IPS-20b (cell line): ENCODE results near the gene KCNQ1.

Source experiments
- H3K27ac ChIP-seq: one replicate; pipeline ENCODE4 v1.5.1; 2013; ENCODE audit warnings: low read length
- H3K27me3 ChIP-seq: 2 replicates; pipeline ENCODE4 v1.6.1; 2013; ENCODE audit warnings: mild to moderate bottlenecking, low read length, inconsistent platforms; ENCODE audit not compliant: insufficient read depth
- H3K36me3 ChIP-seq: 2 replicates; pipeline ENCODE4 v1.6.1; 2013; ENCODE audit warnings: low read depth, mild to moderate bottlenecking, inconsistent platforms, low read length, moderate library complexity; ENCODE audit not compliant: insufficient read depth
- H3K4me1 ChIP-seq: 2 replicates; pipeline ENCODE4 v1.6.1; 2013; ENCODE audit warnings: mild to moderate bottlenecking, control low read depth, inconsistent platforms, low read length, moderate library complexity; ENCODE audit not compliant: insufficient read depth
- H3K4me3 ChIP-seq: 2 replicates; pipeline ENCODE4 v1.5.1; 2013; ENCODE audit warnings: mild to moderate bottlenecking, low read length, inconsistent platforms
- H3K9ac ChIP-seq: 2 replicates; pipeline ENCODE4 v1.6.1; 2013; ENCODE audit warnings: low read depth, mild to moderate bottlenecking, inconsistent platforms, low read length, moderate library complexity
- H3K9me3 ChIP-seq: 2 replicates; pipeline ENCODE4 v1.6.1; 2013; ENCODE audit warnings: mild to moderate bottlenecking, low read depth, low read length, inconsistent platforms; ENCODE audit not compliant: insufficient read depth

KCNQ1 gene

DNA sequence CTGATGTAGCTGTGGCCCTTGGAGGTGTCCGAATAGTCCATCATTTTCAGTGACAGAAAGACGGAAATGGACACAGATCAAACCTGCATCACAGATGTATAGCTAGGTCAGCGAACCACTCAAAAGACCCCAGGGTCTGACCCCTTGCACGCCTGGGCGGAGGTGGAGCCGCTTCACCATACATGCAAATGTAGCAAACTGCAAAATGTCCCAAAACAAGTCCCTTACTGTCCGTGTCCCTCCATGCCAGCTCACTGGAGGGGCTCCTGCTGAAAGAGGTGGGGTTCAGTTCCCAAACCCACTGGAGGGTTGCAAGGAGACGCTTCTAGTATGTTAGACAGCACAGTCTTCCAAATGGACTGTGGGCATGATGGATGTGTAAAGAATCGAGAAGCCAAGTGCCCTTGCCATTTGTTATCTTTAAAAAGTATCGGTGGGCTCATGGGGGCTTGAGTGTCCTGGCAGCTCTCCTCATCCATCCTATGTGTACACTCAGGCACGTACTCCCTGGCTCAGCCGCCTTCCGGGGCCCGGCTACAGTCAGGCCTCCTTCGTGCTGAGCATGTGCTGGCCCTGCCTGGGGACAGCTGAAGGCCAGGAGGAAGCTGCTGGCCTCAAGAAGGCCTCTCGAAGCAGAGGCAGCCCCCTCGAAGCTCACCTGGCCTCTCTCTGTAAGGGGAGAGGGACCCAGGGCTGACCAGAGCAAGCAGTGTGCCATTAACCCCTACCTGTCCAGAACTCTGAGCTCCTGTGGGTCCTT is 275.2 kb downstream of the KCNQ1 start:
- no peaks in the 10 kb centered on the region for H3K9me3 ChIP-seq
- H3K36me3 ChIP-seq = no peaks in the 10 kb centered on the region
- H3K4me3 ChIP-seq = no peak overlapping the region
- no peak overlapping the region for H3K27ac ChIP-seq
- H3K9ac ChIP-seq = no peak overlapping the region
- H3K4me1 ChIP-seq = peaks cover 30% of the 10 kb centered on the region
- H3K27me3 ChIP-seq = peaks cover 100% of the 10 kb centered on the region

DNA sequence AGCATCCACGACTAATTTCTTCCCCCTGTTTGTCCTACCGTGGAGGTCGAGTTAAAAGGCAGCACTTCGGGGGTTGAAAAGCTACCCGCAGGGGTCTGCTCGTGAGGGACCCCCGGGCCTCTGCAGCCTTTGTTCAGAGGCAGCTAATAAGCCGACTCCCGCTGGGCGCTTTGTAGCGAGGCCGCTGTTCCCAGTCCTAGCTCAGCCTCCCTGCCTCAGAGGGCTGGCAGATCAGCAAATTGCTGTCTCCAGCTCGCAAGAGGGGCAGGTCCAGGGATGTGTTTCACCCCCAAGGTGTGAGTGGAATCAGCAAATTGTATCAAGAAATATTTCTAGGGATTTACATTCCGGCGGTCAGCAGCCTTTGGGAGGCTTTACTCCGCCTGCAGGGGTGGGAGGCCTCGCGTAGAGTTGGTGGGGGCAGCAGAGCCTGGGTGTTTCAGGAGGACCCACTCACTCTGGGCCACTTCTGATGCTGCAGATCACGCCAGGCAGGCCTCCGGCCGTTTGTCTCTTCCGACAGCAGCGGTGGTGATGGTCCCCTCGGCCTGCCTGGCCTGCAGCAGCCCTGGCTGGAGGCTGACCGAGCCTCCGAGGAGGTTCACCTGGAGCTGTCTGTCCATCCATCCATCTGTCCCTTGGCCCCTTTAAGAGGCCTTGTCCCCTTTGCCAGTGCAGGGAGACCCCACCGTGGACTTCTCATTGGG is 276.6 kb downstream of the KCNQ1 start:
- no peaks in the 10 kb centered on the region for H3K36me3 ChIP-seq
- H3K4me3 ChIP-seq = peak overlapping the region; percentile 32; the same call in 1 of the 2 replicates
- H3K27me3 ChIP-seq = peaks cover 99% of the 10 kb centered on the region
- no peak overlapping the region for H3K9ac ChIP-seq
- peaks cover 30% of the 10 kb centered on the region for H3K4me1 ChIP-seq
- no peak overlapping the region for H3K27ac ChIP-seq
- H3K9me3 ChIP-seq = no peaks in the 10 kb centered on the region

DNA sequence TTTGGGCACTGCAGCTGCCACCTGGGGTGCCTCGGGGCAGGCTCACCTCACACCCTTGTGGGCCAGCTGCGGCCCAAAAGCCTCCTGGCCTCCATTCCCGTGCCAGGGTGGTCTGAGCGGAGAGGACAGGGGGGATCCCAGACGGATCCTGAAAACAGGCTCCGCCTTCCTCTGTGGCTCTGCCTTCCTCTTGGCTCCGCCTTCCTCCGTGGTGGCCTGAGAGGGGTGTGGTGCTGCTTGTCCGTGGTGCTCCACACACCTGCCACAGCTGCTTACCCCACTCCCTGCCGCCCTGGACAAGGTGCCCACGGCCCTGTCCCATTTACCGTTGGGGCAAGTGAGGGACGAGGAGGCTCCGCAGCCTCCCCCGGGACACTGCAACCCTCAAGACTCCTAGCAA is 278.1 kb downstream of the KCNQ1 start:
- no peak overlapping the region for H3K27ac ChIP-seq
- no peak overlapping the region for H3K9ac ChIP-seq
- no peaks in the 10 kb centered on the region for H3K9me3 ChIP-seq
- peaks cover 99% of the 10 kb centered on the region for H3K27me3 ChIP-seq
- no peak overlapping the region for H3K4me3 ChIP-seq
- no peaks in the 10 kb centered on the region for H3K36me3 ChIP-seq
- peaks cover 28% of the 10 kb centered on the region for H3K4me1 ChIP-seq

DNA sequence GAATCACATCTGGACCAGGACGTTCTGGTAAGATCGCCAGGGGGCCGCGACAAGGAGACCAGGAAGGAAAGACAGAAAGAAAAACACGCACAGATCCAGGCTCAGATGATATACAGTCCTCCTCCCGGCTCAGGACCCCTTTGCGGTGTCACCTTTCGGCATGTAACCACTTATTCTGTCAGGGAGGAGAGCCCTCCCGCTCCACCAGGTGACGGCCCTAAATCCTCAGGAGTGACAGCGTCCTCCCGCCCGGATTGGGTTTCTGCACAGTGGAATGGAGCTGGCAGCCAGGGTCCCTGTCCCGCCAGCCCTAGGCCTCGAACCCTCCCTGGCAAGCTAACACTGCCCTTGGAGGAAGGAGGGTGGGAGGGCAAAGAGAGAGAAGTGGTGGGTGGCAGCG is 279.3 kb downstream of the KCNQ1 start:
- H3K27ac ChIP-seq = no peak overlapping the region
- H3K9me3 ChIP-seq = no peaks in the 10 kb centered on the region
- no peaks in the 10 kb centered on the region for H3K36me3 ChIP-seq
- no peak overlapping the region for H3K9ac ChIP-seq
- H3K27me3 ChIP-seq = peaks cover 99% of the 10 kb centered on the region
- peaks cover 18% of the 10 kb centered on the region for H3K4me1 ChIP-seq
- no peak overlapping the region for H3K4me3 ChIP-seq

DNA sequence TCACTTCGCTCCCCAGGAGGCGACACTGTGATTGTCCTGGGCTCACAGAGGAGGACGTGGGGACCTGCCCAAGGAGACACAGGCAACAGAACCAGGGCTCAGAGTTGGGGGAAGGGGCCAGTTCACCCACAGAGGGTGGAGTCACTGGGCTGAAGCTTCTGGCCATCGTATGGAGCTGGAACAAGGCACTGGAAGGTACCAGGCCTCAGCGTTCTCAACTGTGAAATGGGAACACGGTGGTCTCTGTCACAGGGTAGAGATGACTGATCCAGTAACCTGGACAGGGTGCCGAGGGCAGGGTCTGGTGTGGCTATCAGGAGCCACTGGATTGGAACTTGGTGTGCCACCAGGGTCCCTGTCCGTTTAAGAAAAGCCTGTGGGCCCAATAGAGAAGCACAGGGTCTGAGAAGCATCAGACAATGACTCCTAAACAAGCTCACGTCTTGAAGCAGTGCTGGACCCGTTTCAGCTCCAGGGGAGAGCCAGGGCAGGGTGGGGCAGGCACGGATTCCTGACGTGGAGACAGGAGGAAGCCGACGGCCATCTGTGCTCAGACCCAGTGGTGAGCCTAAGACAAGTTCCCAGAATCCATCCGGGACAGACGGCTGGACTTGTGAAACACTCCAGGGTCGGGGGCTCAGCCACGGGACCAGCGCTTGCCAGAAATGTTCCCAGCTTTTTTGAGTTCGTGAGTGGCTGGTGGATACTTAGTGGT is 280.0 kb downstream of the KCNQ1 start:
- peaks cover 13% of the 10 kb centered on the region for H3K4me1 ChIP-seq
- H3K4me3 ChIP-seq = no peak overlapping the region
- H3K27ac ChIP-seq = no peak overlapping the region
- no peaks in the 10 kb centered on the region for H3K36me3 ChIP-seq
- no peaks in the 10 kb centered on the region for H3K9me3 ChIP-seq
- H3K27me3 ChIP-seq = peaks cover 99% of the 10 kb centered on the region
- no peak overlapping the region for H3K9ac ChIP-seq

DNA sequence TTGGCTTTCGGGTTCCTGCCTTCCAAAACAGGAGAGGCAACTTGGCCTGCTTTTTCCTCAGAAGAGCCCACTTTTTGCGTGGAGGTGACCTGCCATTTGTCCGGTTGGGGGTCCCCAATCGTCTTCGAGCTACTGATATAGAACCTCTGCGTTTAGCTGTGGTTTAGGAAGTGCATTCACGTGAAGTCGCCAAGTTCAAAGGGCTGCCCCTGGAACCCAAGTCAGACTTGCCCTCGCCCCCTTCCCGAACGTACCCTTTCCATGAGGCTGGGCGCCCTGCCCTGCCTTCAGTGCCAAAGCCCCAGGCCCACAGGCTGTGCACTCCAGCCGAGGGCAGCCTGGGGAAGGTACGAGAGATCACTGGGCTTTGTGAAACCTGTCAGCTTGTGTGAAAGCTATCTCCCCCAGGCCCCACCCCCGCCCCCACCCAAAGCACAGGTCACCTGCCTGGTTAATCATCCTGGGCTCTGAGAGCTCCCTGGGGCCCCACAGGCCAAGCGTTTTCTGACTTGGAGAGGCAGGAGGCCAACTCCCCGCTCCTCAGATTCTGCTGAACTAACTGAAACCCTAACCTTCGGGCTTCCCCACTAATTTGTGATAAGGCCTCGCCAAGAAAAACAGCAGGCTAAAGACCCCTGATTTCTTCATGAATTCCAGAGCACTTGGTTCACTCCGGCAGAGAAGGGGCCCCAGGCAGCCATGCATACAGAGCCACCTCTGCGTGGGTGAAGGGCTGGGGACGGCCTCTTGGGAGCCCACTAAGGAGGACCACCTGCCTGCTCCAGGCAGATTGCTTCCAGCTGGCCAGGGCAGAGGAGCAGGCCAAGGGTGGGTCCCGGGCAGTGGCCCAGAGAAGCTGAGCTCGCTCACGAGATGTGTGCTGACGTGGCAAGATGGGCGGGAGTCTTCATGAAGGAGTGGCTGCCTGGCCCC is 280.8 kb downstream of the KCNQ1 start:
- no peaks in the 10 kb centered on the region for H3K9me3 ChIP-seq
- peaks cover 11% of the 10 kb centered on the region for H3K4me1 ChIP-seq
- no peaks in the 10 kb centered on the region for H3K36me3 ChIP-seq
- H3K4me3 ChIP-seq = no peak overlapping the region
- no peak overlapping the region for H3K9ac ChIP-seq
- peaks cover 98% of the 10 kb centered on the region for H3K27me3 ChIP-seq
- H3K27ac ChIP-seq = no peak overlapping the region

DNA sequence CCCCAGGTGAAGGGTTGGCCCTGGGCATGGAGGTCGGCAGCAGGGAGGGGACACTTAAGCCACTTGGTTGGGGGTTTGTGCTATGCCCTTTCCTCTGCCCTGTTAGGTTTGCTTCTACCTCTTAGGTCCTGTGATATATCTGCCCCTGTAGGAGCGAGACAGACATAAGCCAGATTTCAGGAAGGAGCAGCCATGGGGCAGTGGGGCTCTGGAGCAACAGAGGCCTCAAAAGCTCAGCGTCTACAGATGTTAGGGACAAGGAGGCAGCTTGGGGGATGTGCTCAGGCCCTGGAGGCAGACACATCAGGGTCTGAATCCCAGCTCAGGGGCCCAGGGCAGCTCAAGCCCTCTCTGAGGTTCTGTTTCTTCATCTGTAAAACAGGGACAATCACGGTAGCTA is 282.2 kb downstream of the KCNQ1 start:
- no peak overlapping the region for H3K4me3 ChIP-seq
- H3K27ac ChIP-seq = no peak overlapping the region
- H3K9me3 ChIP-seq = no peaks in the 10 kb centered on the region
- H3K36me3 ChIP-seq = no peaks in the 10 kb centered on the region
- H3K9ac ChIP-seq = no peak overlapping the region
- no peaks in the 10 kb centered on the region for H3K4me1 ChIP-seq
- peaks cover 97% of the 10 kb centered on the region for H3K27me3 ChIP-seq

DNA sequence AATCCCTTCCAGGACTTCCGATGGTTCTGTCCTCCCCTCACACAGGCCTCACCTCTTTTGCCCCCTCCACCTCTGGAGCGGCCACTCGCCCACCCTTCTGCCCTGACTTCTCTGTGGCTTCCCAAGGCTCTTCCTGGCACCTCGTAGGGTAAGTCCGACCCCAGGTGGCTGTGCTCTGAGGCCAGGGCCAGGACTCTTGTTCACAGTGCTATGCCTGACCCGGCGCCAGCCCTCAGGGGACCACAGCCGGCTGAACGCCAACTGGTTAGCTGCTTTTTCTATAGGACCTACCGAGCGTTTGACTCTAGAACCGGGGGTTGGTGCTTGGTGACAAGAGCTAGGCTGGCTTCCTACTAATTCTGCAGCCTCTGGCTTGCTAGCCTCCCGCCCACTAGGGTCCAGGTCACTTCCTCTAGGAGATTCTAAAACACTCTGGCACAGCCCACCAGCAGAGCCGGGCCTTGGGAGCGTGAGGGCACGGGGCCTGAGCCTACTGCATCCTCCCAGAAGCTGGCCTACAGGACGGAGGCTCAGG is 283.4 kb downstream of the KCNQ1 start:
- Histone ChIP-seq H3K9me3 (no peaks in the 10 kb centered on the region), H3K27me3 (peaks cover 85% of the 10 kb centered on the region), H3K27ac (no peak overlapping the region), H3K9ac (no peak overlapping the region), H3K4me1 (no peaks in the 10 kb centered on the region), H3K4me3 (no peak overlapping the region), H3K36me3 (no peaks in the 10 kb centered on the region)

DNA sequence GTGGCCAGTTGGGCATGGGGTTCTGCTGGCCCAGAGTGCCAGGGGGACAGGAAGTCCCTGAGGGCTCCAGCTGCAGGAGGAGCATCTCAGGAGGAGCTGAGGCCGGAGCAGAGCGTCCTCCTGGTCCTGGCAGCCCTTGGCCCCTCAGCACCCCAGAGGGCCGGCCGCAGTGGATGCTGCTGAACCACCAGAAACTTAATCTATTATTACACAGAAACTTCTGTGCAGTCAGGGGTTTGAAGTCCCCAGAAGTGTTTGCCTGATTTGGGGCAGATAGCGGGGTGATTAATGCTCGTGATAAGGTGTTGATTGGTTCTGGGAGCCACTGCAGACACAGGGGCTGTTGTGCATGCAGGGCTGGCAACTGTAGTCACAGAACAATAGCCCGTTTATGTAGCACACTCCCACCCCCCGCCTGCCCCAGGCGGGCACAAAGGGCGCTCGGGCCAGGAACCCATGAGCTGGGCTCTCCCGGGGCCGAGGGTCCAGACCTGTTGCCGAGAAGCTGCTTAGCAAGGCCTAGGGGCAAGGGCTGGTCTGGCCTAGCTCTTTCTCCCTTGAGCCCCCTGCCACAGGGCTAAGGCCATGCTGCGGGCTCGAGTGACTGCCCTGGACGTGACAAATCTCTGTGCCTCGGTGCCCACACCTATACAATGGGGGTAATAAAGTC is 284.0 kb downstream of the KCNQ1 start:
- Histone ChIP-seq H3K9me3 (no peaks in the 10 kb centered on the region), H3K36me3 (no peaks in the 10 kb centered on the region), H3K4me3 (no peak overlapping the region), H3K27ac (no peak overlapping the region), H3K4me1 (no peaks in the 10 kb centered on the region), H3K27me3 (peaks cover 81% of the 10 kb centered on the region), H3K9ac (no peak overlapping the region)

DNA sequence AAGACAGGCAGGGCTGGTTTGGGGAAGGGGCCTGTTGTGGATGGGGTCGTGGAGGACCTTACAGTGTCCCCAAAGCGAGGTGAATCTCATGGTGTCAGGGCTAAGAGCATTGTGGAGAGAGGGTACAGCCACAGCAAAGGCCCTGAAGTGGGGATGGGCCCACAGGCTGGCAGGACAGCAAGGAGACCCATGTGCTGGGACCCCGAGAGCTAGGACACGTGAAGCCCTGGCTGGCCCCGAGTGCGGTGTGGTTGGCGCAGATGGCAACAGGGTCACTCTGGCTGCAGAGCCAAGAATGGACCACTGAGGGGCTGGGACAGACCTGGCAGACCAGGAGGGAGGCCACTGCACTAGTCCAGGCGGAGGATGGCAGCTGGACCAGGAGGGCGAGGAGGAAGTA is 285.0 kb downstream of the KCNQ1 start:
- Histone ChIP-seq H3K36me3 (no peaks in the 10 kb centered on the region), H3K9ac (no peak overlapping the region), H3K4me1 (no peaks in the 10 kb centered on the region), H3K27ac (no peak overlapping the region), H3K27me3 (peaks cover 75% of the 10 kb centered on the region), H3K9me3 (no peaks in the 10 kb centered on the region), H3K4me3 (no peak overlapping the region)
